Activated T-cell treated with anti-CD3 and anti-CD28 coated beads, Interleukin-2, amount 50 U/mL, for 1 hour (primary cell): ENCODE results near the gene IQCM.

Experiments
- DNase-seq: peaks from one replicate; pipeline ENCODE4 v3.0.0-alpha.2; 2020

IQCM gene

GRCh38 chr4:149766135-149766534 is 49.5 kb downstream of the IQCM start:
- no peak for DNase-seq

- DNase-seq, result no peak
Observed at GRCh38 chr4:149765630-149766029, 50.0 kb downstream of the IQCM start.

- no peak for DNase-seq
Observed at GRCh38 chr4:149755969-149756368, 59.7 kb downstream of the IQCM start.

GRCh38 chr4:149754526-149754925 is 61.1 kb downstream of the IQCM start:
- DNase-seq, result no peak

GRCh38 chr4:149752729-149753128 is 62.9 kb downstream of the IQCM start:
- DNase-seq, result no peak

- DNase-seq, result no peak
Observed at GRCh38 chr4:149751174-149751573, 64.5 kb downstream of the IQCM start.

GRCh38 chr4:149749784-149750183 is 65.9 kb downstream of the IQCM start:
- DNase-seq, result no peak

GRCh38 chr4:149747646-149748045 is 68.0 kb downstream of the IQCM start:
- no peak for DNase-seq

- DNase-seq, result no peak
Observed at GRCh38 chr4:149746276-149746675, 69.4 kb downstream of the IQCM start.

GRCh38 chr4:149741186-149741831 is 74.3 kb downstream of the IQCM start:
- DNase-seq, result no peak

- DNase-seq, result no peak
Observed at GRCh38 chr4:149738156-149738555, 77.5 kb downstream of the IQCM start.

- no peak for DNase-seq
Observed at GRCh38 chr4:149735796-149736195, 79.8 kb downstream of the IQCM start.

GRCh38 chr4:149728444-149728843 is 87.2 kb downstream of the IQCM start:
- no peak for DNase-seq

- DNase-seq, result no peak
Observed at GRCh38 chr4:149727663-149728062, 88.0 kb downstream of the IQCM start.

- DNase-seq, result no peak
Observed at GRCh38 chr4:149723065-149723464, 92.6 kb downstream of the IQCM start.

- DNase-seq, result no peak
Observed at GRCh38 chr4:149719806-149720205, 95.8 kb downstream of the IQCM start.

- DNase-seq, result no peak
Observed at GRCh38 chr4:149719357-149719756, 96.3 kb downstream of the IQCM start.

- DNase-seq, result no peak
Observed at GRCh38 chr4:149718500-149718899, 97.1 kb downstream of the IQCM start.

GRCh38 chr4:149716728-149717127 is 98.9 kb downstream of the IQCM start:
- DNase-seq, result no peak

GRCh38 chr4:149715822-149716585 is 99.6 kb downstream of the IQCM start:
- DNase-seq, result no peak

- DNase-seq, result no peak
Observed at GRCh38 chr4:149713031-149713430, 102.6 kb downstream of the IQCM start.

- no peak for DNase-seq
Observed at GRCh38 chr4:149711593-149712365, 103.9 kb downstream of the IQCM start.

GRCh38 chr4:149709640-149710039 is 106.0 kb downstream of the IQCM start:
- DNase-seq, result no peak
